ENCODE data around the gene LRRC47.

GRCh38 chr1:3746830-3747521 lies 49.3 kb downstream of the LRRC47 start:
- TF ChIP-seq, protein P1, sequence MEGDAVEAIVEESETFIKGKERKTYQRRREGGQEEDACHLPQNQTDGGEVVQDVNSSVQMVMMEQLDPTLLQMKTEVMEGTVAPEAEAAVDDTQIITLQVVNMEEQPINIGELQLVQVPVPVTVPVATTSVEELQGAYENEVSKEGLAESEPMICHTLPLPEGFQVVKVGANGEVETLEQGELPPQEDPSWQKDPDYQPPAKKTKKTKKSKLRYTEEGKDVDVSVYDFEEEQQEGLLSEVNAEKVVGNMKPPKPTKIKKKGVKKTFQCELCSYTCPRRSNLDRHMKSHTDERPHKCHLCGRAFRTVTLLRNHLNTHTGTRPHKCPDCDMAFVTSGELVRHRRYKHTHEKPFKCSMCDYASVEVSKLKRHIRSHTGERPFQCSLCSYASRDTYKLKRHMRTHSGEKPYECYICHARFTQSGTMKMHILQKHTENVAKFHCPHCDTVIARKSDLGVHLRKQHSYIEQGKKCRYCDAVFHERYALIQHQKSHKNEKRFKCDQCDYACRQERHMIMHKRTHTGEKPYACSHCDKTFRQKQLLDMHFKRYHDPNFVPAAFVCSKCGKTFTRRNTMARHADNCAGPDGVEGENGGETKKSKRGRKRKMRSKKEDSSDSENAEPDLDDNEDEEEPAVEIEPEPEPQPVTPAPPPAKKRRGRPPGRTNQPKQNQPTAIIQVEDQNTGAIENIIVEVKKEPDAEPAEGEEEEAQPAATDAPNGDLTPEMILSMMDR (IDR thresholded peaks at IDR 0.05), result no peak
- TF ChIP-seq POLR2A (IDR thresholded peaks at IDR 0.05), result peak in 1 of 2 donors; percentile 76
